Activated CD4-positive, alpha-beta T cell treated with anti-CD3 and anti-CD28 coated beads for 36 hours (primary cell): ENCODE measurements around the gene SEMA4C. TPM values are rescaled to one million over a fixed set of nuclear protein-coding genes. Genes with fewer than 3 reads are reported as not detected.

ENCODE experiments used
- ATAC-seq: fragments of 200-7000 bp; cut with Tn5 transposase; one replicate; pipeline ENCODE4 v1.10.0; 2021; ENCODE audit warnings: mild to moderate bottlenecking, moderate library complexity
- CTCF ChIA-PET: fragments of 350-600 bp; sonication (Branson Sonifier 250); formaldehyde crosslinking; loops from one replicate; lab custom pipeline; 2021; ENCODE audit warnings: antibody characterized with exemption; lab: Charles Lee
- POLR2A ChIA-PET: fragments of 350-600 bp; sonication (Branson Sonifier 250); formaldehyde crosslinking; loops from one replicate; lab custom pipeline; 2021; ENCODE audit warnings: antibody characterized with exemption, inconsistent platforms; lab: Charles Lee
- DNase-seq: peaks from one replicate; pipeline ENCODE4 v3.0.0-alpha.2; 2020
- H3K27ac Mint-ChIP-seq: one replicate; pipeline ENCODE4 v1.8.0; 2021; ENCODE audit warnings: mixed read lengths
- H3K27me3 Mint-ChIP-seq: one replicate; pipeline ENCODE4 v1.8.0; 2021; ENCODE audit warnings: mixed read lengths
- H3K36me3 Mint-ChIP-seq: one replicate; pipeline ENCODE4 v1.8.0; 2021; ENCODE audit warnings: low read depth, mixed read lengths
- H3K4me1 Mint-ChIP-seq: one replicate; pipeline ENCODE4 v1.8.0; 2021; ENCODE audit warnings: mixed read lengths
- H3K4me3 Mint-ChIP-seq: one replicate; pipeline ENCODE4 v1.8.0; 2021; ENCODE audit warnings: mild to moderate bottlenecking, moderate library complexity, mixed read lengths
- H3K9me3 Mint-ChIP-seq: one replicate; pipeline ENCODE4 v1.8.0; 2021; ENCODE audit warnings: low read depth, mixed read lengths
- intact Hi-C, 2 experiments: fragments of 100-400 bp; cut with DNase I in 1 of 2; cut with micrococcal nuclease in 1 of 2; formaldehyde crosslinking; loops; one replicate each; pipeline versions ENCODE4 v1.14.2 to v1.15.1; 2022 to 2024; cut with DNase I, micrococcal nuclease
- total RNA-seq, 2 experiments: library from RNA; stranded (reverse); gene quantifications; one replicate each; pipeline ENCODE4 v1.2.3, GENCODE V29; 2021

Gene SEMA4C
- total RNA-seq, 2 experiments from 2014 or later, result 7.5 to 9.6 TPM

GRCh38 chr2:96869281-96869821 lies 529 bp downstream of the SEMA4C start:
- peaks cover 2% of the 10 kb centered on the region for H3K36me3 Mint-ChIP-seq
- H3K4me1 Mint-ChIP-seq, result peaks cover 47% of the 10 kb centered on the region
- ATAC-seq, result peak; percentile 6
- no peak overlapping the region for H3K27ac Mint-ChIP-seq
- DNase-seq, result no peak
- H3K9me3 Mint-ChIP-seq, result no peaks in the 10 kb centered on the region
- intact Hi-C loops, result loop anchor here in 1 of 2 experiments (1.0 to 5.0 kb wide), 2 partner anchors 53 to 793 kb away; partner anchors contain the start of genes ACTR1B and CNNM3
- ChIA-PET CTCF (interaction anchor here (1.0 to 1.6 kb wide), 3 partner anchors 12 to 93 kb away, joined by 5 to 6 read pairs (median 6); partner anchors contain the start of gene ANKRD39), POLR2A (no interaction called here)
- peak overlapping the region; percentile 78 for H3K4me3 Mint-ChIP-seq
- peaks cover 6% of the 10 kb centered on the region for H3K27me3 Mint-ChIP-seq

GRCh38 chr2:96868555-96869280 lies 1.2 kb downstream of the SEMA4C start:
- Mint-ChIP-seq H3K9me3 (no peaks in the 10 kb centered on the region), H3K4me1 (peaks cover 41% of the 10 kb centered on the region), H3K27ac (peak overlapping the region; percentile 83), H3K36me3 (peaks cover 2% of the 10 kb centered on the region), H3K27me3 (peaks cover 6% of the 10 kb centered on the region), H3K4me3 (peak overlapping the region; percentile 78)
- ATAC-seq (peak; percentile 52), DNase-seq (peak; percentile 77)
- POLR2A ChIA-PET, result interaction anchor here (1.2 kb wide), 1 partner anchor 11 kb away, joined by 7 read pairs; the partner anchor contains the start of gene ANKRD39
- intact Hi-C loops, result loop anchor here (1.0 to 5.0 kb wide), 4 partner anchors 9 to 794 kb away; partner anchors contain the start of genes ACTR1B (in 1 of the 2), ANKRD39 (in 1 of the 2) and CNNM3 (in 1 of the 2)
- CTCF ChIA-PET, result interaction anchor here (0.5 to 2.8 kb wide), 6 partner anchors 10 to 94 kb away, joined by 3 to 17 read pairs (median 6); partner anchors contain the start of gene ANKRD39

- intact Hi-C loops, result loop anchor here (1.0 to 5.0 kb wide), 3 partner anchors 9 to 794 kb away; partner anchors contain the start of genes ACTR1B (in 1 of the 2) and ANKRD39 (in 1 of the 2)
- Mint-ChIP-seq H3K36me3 (peaks cover 2% of the 10 kb centered on the region), H3K27me3 (peaks cover 6% of the 10 kb centered on the region), H3K4me3 (peak overlapping the region; percentile 78), H3K4me1 (peaks cover 33% of the 10 kb centered on the region), H3K9me3 (no peaks in the 10 kb centered on the region), H3K27ac (peak overlapping the region; percentile 83)
- peak; percentile 23 for ATAC-seq
- no peak for DNase-seq
- CTCF ChIA-PET, result interaction anchor here (0.7 to 2.8 kb wide), 4 partner anchors 10 to 95 kb away, joined by 3 to 17 read pairs (median 6); partner anchors contain the start of gene ANKRD39
- POLR2A ChIA-PET, result interaction anchor here (1.2 kb wide), 1 partner anchor 10 kb away, joined by 7 read pairs; the partner anchor contains the start of gene ANKRD39
Measured at GRCh38 chr2:96867756-96868554, 1.9 kb downstream of the SEMA4C start.

GRCh38 chr2:96866986-96867755 lies 2.7 kb downstream of the SEMA4C start:
- ChIA-PET CTCF (interaction anchor here (0.7 to 2.8 kb wide), 2 partner anchors 9 to 38 kb away, joined by 4 to 17 read pairs; partner anchors contain the start of gene ANKRD39), POLR2A (interaction anchor here (1.0 kb wide), 1 partner anchor 9 kb away, joined by 3 read pairs; the partner anchor contains the start of gene ANKRD39)
- Mint-ChIP-seq H3K4me3 (peak overlapping the region; percentile 78), H3K27ac (peak overlapping the region; percentile 83), H3K4me1 (peaks cover 25% of the 10 kb centered on the region), H3K36me3 (peaks cover 3% of the 10 kb centered on the region), H3K9me3 (no peaks in the 10 kb centered on the region), H3K27me3 (peaks cover 6% of the 10 kb centered on the region)
- DNase-seq, result no peak
- intact Hi-C loops, result loop anchor here in 1 of 2 experiments (5.0 kb wide), 1 partner anchor 795 kb away; the partner anchor contains the start of gene ACTR1B
- no peak for ATAC-seq

GRCh38 chr2:96866586-96866985 lies 3.3 kb downstream of the SEMA4C start:
- peaks cover 24% of the 10 kb centered on the region for H3K4me1 Mint-ChIP-seq
- peaks cover 6% of the 10 kb centered on the region for H3K27me3 Mint-ChIP-seq
- intact Hi-C loops, result loop anchor here in 1 of 2 experiments (5.0 kb wide), 1 partner anchor 796 kb away; the partner anchor contains the start of gene ACTR1B
- CTCF ChIA-PET, result interaction anchor here (0.7 to 2.8 kb wide), 2 partner anchors 8 to 39 kb away, joined by 4 to 17 read pairs; partner anchors contain the start of gene ANKRD39
- H3K36me3 Mint-ChIP-seq, result peaks cover 6% of the 10 kb centered on the region
- ATAC-seq (no peak), DNase-seq (no peak)
- peak overlapping the region; percentile 78 for H3K4me3 Mint-ChIP-seq
- POLR2A ChIA-PET, result interaction anchor here (0.6 to 1.0 kb wide), 2 partner anchors 9 to 10 kb away, joined by 3 to 5 read pairs; partner anchors contain the start of gene ANKRD39
- H3K27ac Mint-ChIP-seq, result no peak overlapping the region
- H3K9me3 Mint-ChIP-seq, result no peaks in the 10 kb centered on the region

- no peak overlapping the region for H3K4me3 Mint-ChIP-seq
- H3K27ac Mint-ChIP-seq, result no peak overlapping the region
- DNase-seq, result no peak
- no peak for ATAC-seq
- H3K36me3 Mint-ChIP-seq, result peaks cover 6% of the 10 kb centered on the region
- intact Hi-C loops, result loop anchor here in 1 of 2 experiments (5.0 kb wide), 1 partner anchor 796 kb away; the partner anchor contains the start of gene ACTR1B
- H3K27me3 Mint-ChIP-seq, result peaks cover 4% of the 10 kb centered on the region
- ChIA-PET POLR2A (interaction anchor here (0.6 kb wide), 1 partner anchor 10 kb away, joined by 5 read pairs; no protein-coding TSS in a partner anchor), CTCF (interaction anchor here (0.7 to 2.8 kb wide), 2 partner anchors 8 to 39 kb away, joined by 4 to 17 read pairs; partner anchors contain the start of gene ANKRD39)
- no peaks in the 10 kb centered on the region for H3K9me3 Mint-ChIP-seq
- peaks cover 24% of the 10 kb centered on the region for H3K4me1 Mint-ChIP-seq
Measured at GRCh38 chr2:96866149-96866548, 3.7 kb downstream of the SEMA4C start.

- peaks cover 6% of the 10 kb centered on the region for H3K36me3 Mint-ChIP-seq
- H3K4me3 Mint-ChIP-seq, result no peak overlapping the region
- no peak for DNase-seq
- no peak overlapping the region for H3K27ac Mint-ChIP-seq
- intact Hi-C loops, result loop anchor here in 1 of 2 experiments (5.0 kb wide), 1 partner anchor 797 kb away; the partner anchor contains the start of gene ACTR1B
- ATAC-seq, result no peak
- H3K4me1 Mint-ChIP-seq, result peaks cover 20% of the 10 kb centered on the region
- POLR2A ChIA-PET, result interaction anchor here (0.5 kb wide), 1 partner anchor 10 kb away, joined by 3 read pairs; no protein-coding TSS in a partner anchor
- CTCF ChIA-PET, result interaction anchor here (0.6 to 2.8 kb wide), 2 partner anchors 7 to 64 kb away, joined by 3 to 17 read pairs; partner anchors contain the start of gene ANKRD39
- H3K9me3 Mint-ChIP-seq, result no peaks in the 10 kb centered on the region
- peaks cover 2% of the 10 kb centered on the region for H3K27me3 Mint-ChIP-seq
Measured at GRCh38 chr2:96865654-96866053, 4.2 kb downstream of the SEMA4C start.

GRCh38 chr2:96864343-96865091 lies 5.4 kb downstream of the SEMA4C start:
- intact Hi-C loops, result loop anchor here (5.0 kb wide), 2 partner anchors 48 to 798 kb away; partner anchors contain the start of gene ACTR1B (in 1 of the 2)
- DNase-seq (no peak), ATAC-seq (no peak)
- Mint-ChIP-seq H3K27me3 (no peaks in the 10 kb centered on the region), H3K9me3 (no peaks in the 10 kb centered on the region), H3K36me3 (peaks cover 11% of the 10 kb centered on the region), H3K4me3 (no peak overlapping the region), H3K27ac (no peak overlapping the region), H3K4me1 (peaks cover 25% of the 10 kb centered on the region)
- POLR2A ChIA-PET, result no interaction called here
- CTCF ChIA-PET, result interaction anchor here (0.6 to 0.9 kb wide), 2 partner anchors 11 to 87 kb away, joined by 3 read pairs; no protein-coding TSS in a partner anchor
